ENCODE data around the gene TBC1D2B.

TBC1D2B gene

GRCh38 chr15:78102741-78103140 lies 25.2 kb upstream of the TBC1D2B start:
- Histone ChIP-seq H3K36me3 (ENCODE audit: control insufficient read depth, insufficient read depth, low read length) (no peaks in the 10 kb centered on the region), H3K9me3 (ENCODE audit: control insufficient read depth, low read length) (no peaks in the 10 kb centered on the region), H3K9ac (no peak overlapping the region), H3K4me2 (ENCODE audit: low read length) (no peak overlapping the region), H3K4me1 (no peaks in the 10 kb centered on the region), H2AFZ (no peak overlapping the region), H3K79me2 (no peaks in the 10 kb centered on the region), H3K4me3 (ENCODE audit: low read depth, low read length) (no peak overlapping the region), H3K27ac (no peak overlapping the region), H3K27me3 (ENCODE audit: control insufficient read depth, insufficient read depth, low read length) (no peaks in the 10 kb centered on the region)
- TF ChIP-seq, protein P1, sequence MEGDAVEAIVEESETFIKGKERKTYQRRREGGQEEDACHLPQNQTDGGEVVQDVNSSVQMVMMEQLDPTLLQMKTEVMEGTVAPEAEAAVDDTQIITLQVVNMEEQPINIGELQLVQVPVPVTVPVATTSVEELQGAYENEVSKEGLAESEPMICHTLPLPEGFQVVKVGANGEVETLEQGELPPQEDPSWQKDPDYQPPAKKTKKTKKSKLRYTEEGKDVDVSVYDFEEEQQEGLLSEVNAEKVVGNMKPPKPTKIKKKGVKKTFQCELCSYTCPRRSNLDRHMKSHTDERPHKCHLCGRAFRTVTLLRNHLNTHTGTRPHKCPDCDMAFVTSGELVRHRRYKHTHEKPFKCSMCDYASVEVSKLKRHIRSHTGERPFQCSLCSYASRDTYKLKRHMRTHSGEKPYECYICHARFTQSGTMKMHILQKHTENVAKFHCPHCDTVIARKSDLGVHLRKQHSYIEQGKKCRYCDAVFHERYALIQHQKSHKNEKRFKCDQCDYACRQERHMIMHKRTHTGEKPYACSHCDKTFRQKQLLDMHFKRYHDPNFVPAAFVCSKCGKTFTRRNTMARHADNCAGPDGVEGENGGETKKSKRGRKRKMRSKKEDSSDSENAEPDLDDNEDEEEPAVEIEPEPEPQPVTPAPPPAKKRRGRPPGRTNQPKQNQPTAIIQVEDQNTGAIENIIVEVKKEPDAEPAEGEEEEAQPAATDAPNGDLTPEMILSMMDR (IDR thresholded peaks at IDR 0.05) = no peak

- Histone ChIP-seq H3K36me3 (ENCODE audit: control insufficient read depth, insufficient read depth, low read length) (no peaks in the 10 kb centered on the region), H2AFZ (no peak overlapping the region), H3K27me3 (ENCODE audit: control insufficient read depth, insufficient read depth, low read length) (no peaks in the 10 kb centered on the region), H3K27ac (no peak overlapping the region), H3K9ac (no peak overlapping the region), H3K9me3 (ENCODE audit: control insufficient read depth, low read length) (no peaks in the 10 kb centered on the region), H3K4me2 (ENCODE audit: low read length) (no peak overlapping the region), H3K4me1 (no peaks in the 10 kb centered on the region), H3K79me2 (no peaks in the 10 kb centered on the region), H3K4me3 (ENCODE audit: low read depth, low read length) (no peak overlapping the region)
- TF ChIP-seq, protein P1 (IDR thresholded peaks at IDR 0.05) = no peak
Observed at GRCh38 chr15:78102211-78102610, 24.7 kb upstream of the TBC1D2B start.

DNA sequence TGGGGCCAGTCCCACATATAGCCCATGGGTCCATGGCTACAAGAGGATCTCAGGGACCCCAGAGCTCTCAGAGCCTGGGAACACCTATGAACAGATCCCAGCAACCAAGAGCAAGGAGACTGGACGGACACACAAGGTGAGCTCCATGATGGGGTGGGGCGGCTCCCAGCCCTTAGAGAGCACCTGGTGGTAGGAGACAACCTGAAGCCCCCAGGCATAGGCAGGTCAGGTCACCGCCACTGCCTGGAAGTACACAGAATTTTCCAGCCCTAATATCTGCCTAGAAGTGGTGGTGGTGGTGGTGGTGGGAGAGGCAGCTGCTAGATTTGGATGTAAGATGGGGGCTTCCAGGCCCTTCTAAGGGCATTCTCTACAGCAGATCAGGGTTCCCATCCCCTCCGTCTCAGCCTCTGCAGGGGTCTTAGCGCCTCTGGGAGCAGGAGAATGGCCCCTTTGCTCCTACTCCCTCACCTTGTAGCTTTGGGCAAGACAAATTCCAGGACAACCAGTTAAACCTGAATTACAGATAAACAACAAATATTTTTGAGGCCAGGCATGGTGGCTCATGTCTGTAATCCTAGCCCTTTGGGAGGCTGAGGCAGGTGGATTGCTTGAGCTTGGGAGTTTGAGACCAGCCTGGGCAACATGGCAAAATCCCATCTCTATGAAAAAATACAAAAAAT lies 24.1 kb upstream of the TBC1D2B start:
- Histone ChIP-seq H3K27me3 (ENCODE audit: control insufficient read depth, insufficient read depth, low read length) (no peaks in the 10 kb centered on the region), H2AFZ (no peak overlapping the region), H3K4me3 (ENCODE audit: low read depth, low read length) (no peak overlapping the region), H3K36me3 (ENCODE audit: control insufficient read depth, insufficient read depth, low read length) (no peaks in the 10 kb centered on the region), H3K9me3 (ENCODE audit: control insufficient read depth, low read length) (no peaks in the 10 kb centered on the region), H3K4me1 (no peaks in the 10 kb centered on the region), H3K4me2 (ENCODE audit: low read length) (no peak overlapping the region), H3K27ac (no peak overlapping the region), H3K9ac (no peak overlapping the region), H3K79me2 (no peaks in the 10 kb centered on the region)
- TF ChIP-seq, protein P1 (IDR thresholded peaks at IDR 0.05) = no peak

DNA sequence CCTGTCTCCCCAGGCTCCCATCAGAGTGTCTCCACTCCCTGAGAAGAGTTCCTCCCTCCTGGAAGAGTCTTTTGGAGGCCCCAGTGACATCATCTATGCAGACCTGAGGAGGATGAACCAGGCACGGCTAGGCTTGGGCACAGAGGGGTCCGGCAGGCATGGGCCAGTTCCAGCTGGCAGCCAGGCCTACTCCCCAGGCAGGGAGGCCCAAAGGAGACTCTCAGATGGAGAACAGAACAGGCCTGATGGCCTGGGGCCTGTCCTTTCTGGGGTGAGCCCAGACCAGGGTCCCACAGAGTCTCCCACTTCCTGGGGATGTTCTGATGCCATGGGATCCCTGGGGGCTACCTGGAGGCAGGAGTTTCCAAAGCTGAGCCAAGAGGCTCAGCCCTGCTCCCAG lies 23.4 kb upstream of the TBC1D2B start:
- Histone ChIP-seq H3K27me3 (ENCODE audit: control insufficient read depth, insufficient read depth, low read length) (no peaks in the 10 kb centered on the region), H2AFZ (no peak overlapping the region), H3K4me3 (ENCODE audit: low read depth, low read length) (no peak overlapping the region), H3K4me2 (ENCODE audit: low read length) (no peak overlapping the region), H3K79me2 (no peaks in the 10 kb centered on the region), H3K9ac (no peak overlapping the region), H3K4me1 (no peaks in the 10 kb centered on the region), H3K9me3 (ENCODE audit: control insufficient read depth, low read length) (no peaks in the 10 kb centered on the region), H3K36me3 (ENCODE audit: control insufficient read depth, insufficient read depth, low read length) (no peaks in the 10 kb centered on the region), H3K27ac (no peak overlapping the region)
- TF ChIP-seq, protein P1 (IDR thresholded peaks at IDR 0.05) = no peak

- Histone ChIP-seq H3K27me3 (ENCODE audit: control insufficient read depth, insufficient read depth, low read length) (no peaks in the 10 kb centered on the region), H3K27ac (no peak overlapping the region), H3K9me3 (ENCODE audit: control insufficient read depth, low read length) (no peaks in the 10 kb centered on the region), H3K36me3 (ENCODE audit: control insufficient read depth, insufficient read depth, low read length) (no peaks in the 10 kb centered on the region), H3K4me1 (no peaks in the 10 kb centered on the region), H2AFZ (no peak overlapping the region), H3K79me2 (no peaks in the 10 kb centered on the region), H3K4me3 (ENCODE audit: low read depth, low read length) (no peak overlapping the region), H3K4me2 (ENCODE audit: low read length) (no peak overlapping the region), H3K9ac (no peak overlapping the region)
- TF ChIP-seq, protein P1 (IDR thresholded peaks at IDR 0.05) = no peak
Observed at GRCh38 chr15:78098131-78098755, 20.7 kb upstream of the TBC1D2B start.
